HG02970 (cell line): ENCODE data around the gene CLEC2L.

ENCODE experiments used
- ATAC-seq: cut with Tn5 transposase; IDR thresholded peaks from one replicate; pipeline ENCODE4 v1.9.1; 2021; ENCODE audit warnings: mild to moderate bottlenecking, moderate library complexity, moderate number of reproducible peaks; ENCODE audit not compliant: unreplicated experiment, low FRiP score

CLEC2L gene

GRCh38 chr7:139572704-139573385 lies 49.4 kb downstream of the CLEC2L start:
- ATAC-seq = no peak

DNA sequence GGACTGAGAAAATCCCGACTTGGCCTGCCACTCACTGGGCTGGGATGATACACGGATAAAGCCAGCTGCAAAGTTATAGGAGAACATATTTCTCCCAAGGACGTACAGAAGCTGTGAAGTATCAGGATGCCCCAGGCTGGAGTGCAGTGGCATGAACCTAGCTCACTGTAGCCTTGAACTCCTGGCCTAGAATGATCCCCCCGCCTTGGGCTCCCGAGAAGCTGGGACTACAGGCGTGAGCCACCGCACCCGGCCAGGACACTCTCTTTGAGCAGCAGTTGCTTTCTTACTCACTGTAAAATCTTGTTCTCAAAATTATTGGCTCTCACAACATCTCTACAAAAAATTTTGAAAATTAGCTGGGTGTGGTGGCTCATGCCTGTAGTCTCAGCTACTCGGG lies 50.4 kb downstream of the CLEC2L start:
- ATAC-seq = no peak

GRCh38 chr7:139574618-139575337 lies 51.3 kb downstream of the CLEC2L start:
- ATAC-seq = no peak

DNA sequence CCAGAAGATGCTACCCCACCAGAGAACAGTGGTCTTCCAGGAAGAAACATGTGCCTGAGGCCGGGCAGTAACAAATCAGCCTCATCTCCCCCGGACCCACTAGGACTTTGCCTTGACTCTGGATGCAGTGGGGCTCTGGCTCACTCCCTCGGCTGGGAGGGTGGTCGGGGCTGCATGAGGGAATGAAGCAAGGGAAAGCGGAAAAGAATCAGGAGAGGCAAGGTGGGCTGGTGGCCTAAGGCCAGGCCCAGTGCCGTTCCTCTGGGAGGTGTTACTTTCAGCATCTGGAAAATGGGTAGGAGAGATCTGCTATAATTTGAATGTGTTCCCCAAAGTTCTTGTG lies 51.8 kb downstream of the CLEC2L start:
- ATAC-seq = no peak

DNA sequence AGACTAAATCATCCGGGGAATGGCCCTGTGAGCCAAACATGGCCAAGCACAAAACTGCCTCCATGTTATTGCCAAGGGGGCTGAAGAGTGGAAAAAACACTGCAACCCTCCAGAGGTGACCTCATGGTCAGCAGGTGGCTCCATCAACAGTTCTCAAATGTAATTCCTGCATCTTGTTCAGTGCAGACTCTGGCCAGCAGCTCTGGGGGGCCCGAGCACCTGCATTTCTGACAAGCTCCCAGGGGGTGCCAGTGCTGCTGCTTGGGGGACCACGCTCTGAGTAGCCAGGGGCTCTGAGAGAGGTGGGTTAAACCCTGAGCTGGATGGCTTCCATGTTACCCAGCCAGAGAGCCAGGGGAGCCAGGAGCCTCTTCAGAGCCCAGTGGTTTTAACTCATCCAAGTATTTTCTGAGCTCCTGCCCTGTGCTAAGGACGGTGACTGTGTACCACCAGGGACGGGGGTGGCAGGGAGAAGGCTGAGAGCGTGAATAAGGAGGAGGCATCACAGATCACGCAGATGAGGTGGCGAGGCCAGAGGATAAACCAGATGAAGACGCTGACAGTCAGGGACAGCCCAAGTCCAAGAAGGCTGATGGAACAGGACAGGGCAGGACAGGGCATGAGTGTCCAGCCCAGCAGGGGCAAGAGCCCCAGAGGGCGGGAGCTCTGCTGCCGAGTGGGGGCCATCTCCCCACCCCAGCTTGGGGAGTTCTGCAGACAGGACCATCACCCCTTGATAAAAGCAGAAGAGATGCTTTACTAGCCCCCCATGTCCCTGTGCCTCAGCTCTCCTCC lies 52.9 kb downstream of the CLEC2L start:
- no peak for ATAC-seq

DNA sequence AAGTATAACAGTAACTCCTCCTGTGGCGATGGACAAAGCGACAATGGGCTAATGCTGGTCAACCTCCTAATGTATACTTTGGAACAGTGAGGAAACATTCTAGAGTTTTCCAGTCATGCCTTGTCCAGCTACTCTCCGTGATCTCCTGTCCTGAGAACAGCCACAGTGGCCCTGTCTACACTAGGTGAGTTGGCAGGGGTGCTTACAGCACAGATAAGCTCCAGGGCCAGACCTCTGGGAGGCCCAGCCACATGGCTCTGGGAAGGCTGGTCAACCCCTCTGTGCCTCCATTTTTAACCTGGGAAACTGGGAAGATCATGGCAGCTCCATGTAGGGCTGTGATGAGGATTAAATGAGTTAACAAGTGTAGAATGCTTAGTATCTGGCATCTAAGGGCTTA lies 57.0 kb downstream of the CLEC2L start:
- ATAC-seq = no peak

- no peak for ATAC-seq
Measured at GRCh38 chr7:139582130-139582650, 58.7 kb downstream of the CLEC2L start.

- no peak for ATAC-seq
Measured at GRCh38 chr7:139582671-139583155, 59.2 kb downstream of the CLEC2L start.

GRCh38 chr7:139583826-139584553 lies 60.5 kb downstream of the CLEC2L start:
- ATAC-seq = no peak

DNA sequence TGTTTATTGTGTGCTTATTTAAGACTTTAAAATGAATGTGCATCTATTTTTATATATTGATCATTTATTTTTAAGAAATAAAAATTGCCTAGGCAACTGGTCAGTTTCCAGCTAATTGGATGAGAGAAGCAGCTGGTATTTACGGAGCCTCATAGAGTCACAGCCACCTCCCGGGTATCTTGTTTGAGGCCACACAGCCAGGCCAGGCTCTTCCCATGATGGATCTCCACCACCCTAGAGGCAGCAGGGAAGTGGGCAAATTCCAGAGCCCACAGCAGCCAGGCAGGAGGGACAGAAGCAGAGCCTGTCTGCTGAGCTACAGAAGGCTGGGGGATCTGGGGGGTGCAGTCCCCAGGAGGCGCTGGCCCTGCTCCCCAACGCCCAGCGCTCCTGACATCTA lies 61.6 kb downstream of the CLEC2L start:
- no peak for ATAC-seq

- no peak for ATAC-seq
Measured at GRCh38 chr7:139586286-139586685, 62.8 kb downstream of the CLEC2L start.

DNA sequence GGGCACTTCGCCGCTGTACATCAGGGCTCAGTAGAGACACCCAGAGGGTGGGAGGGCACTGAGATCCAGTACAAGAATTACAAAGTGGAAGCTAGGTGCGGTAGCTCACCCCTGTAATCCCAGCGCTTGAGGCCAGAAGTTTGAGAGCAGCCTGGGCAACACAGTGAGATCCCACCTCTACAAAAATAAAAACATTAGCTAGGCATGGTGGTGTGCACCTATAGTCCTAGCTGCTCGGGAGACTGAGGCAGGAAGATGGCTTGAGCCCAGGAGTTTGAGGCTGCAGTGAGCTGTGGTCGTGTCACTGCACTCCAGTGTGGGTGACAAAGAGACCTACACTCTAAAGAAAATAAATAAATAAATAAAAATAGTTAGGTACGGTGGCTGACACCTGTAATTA lies 64.0 kb downstream of the CLEC2L start:
- ATAC-seq = no peak

DNA sequence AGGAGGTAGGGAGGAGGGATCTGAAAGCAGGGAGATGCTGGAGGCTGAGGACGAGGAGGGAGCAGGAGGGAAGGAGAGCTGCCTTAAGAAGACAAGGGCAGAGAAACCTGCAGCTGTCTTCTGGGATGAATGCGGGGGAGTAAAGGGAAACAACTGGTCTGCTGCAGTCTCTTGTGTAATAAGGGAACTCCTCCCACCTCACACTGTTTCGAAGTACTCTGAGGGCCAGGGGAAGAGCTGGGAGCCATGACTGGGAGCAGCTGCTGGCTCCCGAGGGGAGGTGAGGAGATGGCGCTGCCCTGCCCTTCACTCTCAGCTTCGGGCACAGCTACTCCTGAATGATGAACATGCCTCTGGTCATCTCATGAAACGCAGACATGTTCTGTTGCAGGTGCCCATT lies 65.1 kb downstream of the CLEC2L start:
- ATAC-seq = no peak

GRCh38 chr7:139589474-139589873 lies 66.0 kb downstream of the CLEC2L start:
- ATAC-seq = no peak

GRCh38 chr7:139591550-139592195 lies 68.2 kb downstream of the CLEC2L start:
- no peak for ATAC-seq

DNA sequence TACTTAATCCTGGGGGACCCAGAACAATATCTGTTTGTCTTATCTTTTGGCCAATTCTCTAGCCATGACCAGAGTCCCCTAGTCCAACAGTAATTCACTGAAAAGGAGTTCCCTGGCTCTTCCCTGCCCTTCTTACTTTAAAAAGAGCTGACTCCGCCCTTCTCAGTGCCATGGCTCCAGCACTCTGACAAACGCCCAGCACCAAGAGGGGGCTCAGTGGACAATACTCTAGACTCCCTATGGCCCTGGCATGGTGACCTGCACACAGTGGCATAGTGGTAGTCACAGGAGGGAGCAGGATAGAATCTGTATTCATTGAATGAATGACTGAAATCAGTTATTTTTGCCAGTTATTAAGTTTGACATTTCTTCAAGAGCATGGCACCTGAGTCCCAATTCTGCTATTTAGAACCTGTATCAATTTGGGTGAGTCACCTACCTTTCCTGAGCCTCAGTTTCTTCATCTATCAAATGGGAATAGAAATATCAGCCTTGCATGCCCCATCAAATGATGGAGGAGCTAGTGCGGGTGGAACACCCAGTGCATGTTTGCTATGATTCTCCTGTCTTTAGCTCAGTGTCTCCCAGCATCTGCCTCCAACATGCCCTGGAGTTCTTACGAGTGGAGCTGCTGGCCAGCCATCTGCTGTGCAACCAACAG lies 69.4 kb downstream of the CLEC2L start:
- no peak for ATAC-seq

DNA sequence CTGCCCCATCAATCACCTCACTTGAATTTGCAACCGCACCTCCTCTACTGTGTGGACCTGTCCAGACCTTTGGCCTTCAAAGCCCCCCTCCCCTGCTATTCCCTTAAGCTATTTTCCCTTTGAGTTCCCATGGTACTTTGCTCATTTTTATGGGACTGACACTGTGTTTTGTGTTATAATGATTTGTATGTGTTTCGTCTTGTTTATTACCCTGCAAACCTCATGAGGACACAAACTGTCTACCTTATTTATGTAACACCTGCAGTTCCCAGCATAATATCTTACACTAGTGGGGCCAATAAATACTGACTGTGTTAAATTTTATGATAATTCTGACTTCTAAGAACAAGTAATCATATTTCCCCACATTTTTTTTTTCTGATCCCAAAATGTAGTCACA lies 70.6 kb downstream of the CLEC2L start:
- no peak for ATAC-seq
